HCT116 (cell line): Measurements from ENCODE around the gene MAPK8. TPM values are rescaled to one million over a fixed set of nuclear protein-coding genes. Genes with fewer than 3 reads are reported as not detected.

Experiments used
- ATAC-seq: fragments of 200-7000 bp; cut with Tn5 transposase; 2 replicates; pipeline ENCODE4 v1.9.1; 2020; ENCODE audit warnings: mild to moderate bottlenecking, moderate library complexity
- BruUV-seq: library from RNA; stranded (reverse); fragments of 400-500 nt; replicated peaks from 2 replicates; lab custom pipeline; 2021; lab: Mats Ljungman, UMichigan
- CTCF ChIA-PET: fragments of 300-600 bp; sonication (Branson Sonifier 250); formaldehyde crosslinking; loops from one replicate; lab custom pipeline; 2021; ENCODE audit warnings: antibody characterized with exemption; lab: Charles Lee
- POLR2A ChIA-PET: fragments of 300-600, 350-600 bp; sonication (Branson Sonifier 250); formaldehyde crosslinking; loops from one replicate; lab custom pipeline; 2021; ENCODE audit warnings: antibody characterized with exemption; lab: Charles Lee
- RAD21 ChIA-PET, 2 experiments: fragments of 300-600 bp; sonication (Branson Sonifier 250); formaldehyde crosslinking; loops; one replicate each; lab custom pipeline; 2023; ENCODE audit warnings: low total read pairs in 2 of 2; ENCODE audit not compliant: uncharacterized antibody in 2 of 2, unreplicated experiment in 2 of 2, low non-redundant PET in 1 of 2; lab: Charles Lee
- DNase-seq: peaks from one replicate; pipeline ENCODE4 v3.0.0-alpha.2; 2010; ENCODE audit warnings: low read depth, low spot score
- H2AFZ ChIP-seq: fragments of 200-600 bp; shearing (Covaris generic), sonication (generic); 2 replicates; pipeline ENCODE4 v1.6.1; 2017; ENCODE audit warnings: low read depth, mixed run types, mixed read lengths, antibody characterized with exemption, low read length; ENCODE audit not compliant: poor library complexity, severe bottlenecking
- H3K27ac ChIP-seq: 2 replicates; pipeline ENCODE4 v1.5.1; 2012; ENCODE audit warnings: low read depth, low read length
- H3K27me3 ChIP-seq: fragments of 200-600 bp; sonication (generic); 2 replicates; pipeline ENCODE4 v1.6.1; 2016; ENCODE audit warnings: mixed run types, low read length, mixed read lengths; ENCODE audit not compliant: insufficient read depth
- H3K36me3 ChIP-seq, 2 experiments: fragments of 200-500 bp in 1 of 2; fragments of 200-600 bp in 1 of 2; sonication (Bioruptor generic) in 1 of 2; sonication (generic) in 1 of 2; 2 replicates each; pipeline versions ENCODE4 v1.5.1 to v1.6.1; 2014 to 2016; ENCODE audit warnings: low read length in 2 of 2, inconsistent platforms in 1 of 2, mixed read lengths in 1 of 2, mixed run types in 1 of 2; ENCODE audit not compliant: insufficient read depth in 2 of 2, control insufficient read depth in 1 of 2
- H3K4me1 ChIP-seq, 2 experiments: fragments of 200-600 bp in 1 of 2; sonication (generic) in 1 of 2; 2 replicates each; pipeline versions ENCODE4 v1.5.1 to v1.6.1; 2012 to 2017; ENCODE audit warnings: low read length in 2 of 2, inconsistent platforms in 1 of 2, mild to moderate bottlenecking in 1 of 2, mixed read lengths in 1 of 2, mixed run types in 1 of 2, moderate library complexity in 1 of 2; ENCODE audit not compliant: insufficient read depth in 2 of 2, control insufficient read depth in 1 of 2
- H3K4me2 ChIP-seq: fragments of 200-600 bp; sonication (generic); 2 replicates; pipeline ENCODE4 v1.6.1; 2017; ENCODE audit warnings: mixed run types, low read length, mixed read lengths
- H3K4me3 ChIP-seq, 2 experiments: fragments of 200-600 bp in 1 of 2; sonication (generic) in 1 of 2; replicated peaks in 1 of 2; 2 replicates each; pipeline ENCODE4 v1.5.1; 2011 to 2016; ENCODE audit warnings: low read length in 2 of 2, control low read depth in 1 of 2, low read depth in 1 of 2, mild to moderate bottlenecking in 1 of 2, mixed read lengths in 1 of 2, mixed run types in 1 of 2
- H3K79me2 ChIP-seq: fragments of 200-600 bp; sonication (generic); 2 replicates; pipeline ENCODE4 v1.6.1; 2017; ENCODE audit warnings: mild to moderate bottlenecking, mixed run types, low read length, moderate library complexity, mixed read lengths; ENCODE audit not compliant: insufficient read depth
- H3K9ac ChIP-seq: fragments of 200-600 bp; sonication (generic); 2 replicates; pipeline ENCODE4 v1.6.1; 2016; ENCODE audit warnings: low read length, mixed read lengths
- H3K9me2 ChIP-seq: fragments of 200-600 bp; sonication (generic), shearing (Covaris generic); 2 replicates; pipeline ENCODE4 v1.6.1; 2017; ENCODE audit warnings: mixed run types, mild to moderate bottlenecking, moderate library complexity; ENCODE audit not compliant: insufficient read depth
- H3K9me3 ChIP-seq, 2 experiments: fragments of 200-500 bp in 1 of 2; fragments of 200-600 bp in 1 of 2; sonication (Bioruptor generic) in 1 of 2; sonication (generic) in 1 of 2; 2 replicates each; pipeline ENCODE4 v1.6.1; 2014 to 2017; ENCODE audit warnings: low read length in 2 of 2, mixed read lengths in 2 of 2, inconsistent platforms in 1 of 2, low read depth in 1 of 2, mild to moderate bottlenecking in 1 of 2, mixed run types in 1 of 2, moderate library complexity in 1 of 2; ENCODE audit not compliant: control insufficient read depth in 1 of 2, insufficient read depth in 1 of 2
- H4K20me1 ChIP-seq: fragments of 200-600 bp; sonication (generic), shearing (Covaris generic); 2 replicates; pipeline ENCODE4 v1.6.1; 2017; ENCODE audit warnings: mixed run types, mild to moderate bottlenecking, moderate library complexity; ENCODE audit not compliant: insufficient read depth
- ATF3 ChIP-seq: IDR thresholded peaks from 2 replicates; pipeline ENCODE4 v1.6.1; 2012
- CBX3 ChIP-seq: IDR thresholded peaks from 2 replicates; pipeline ENCODE4 v1.6.1; 2012; ENCODE audit warnings: low read depth
- ELF1 ChIP-seq: IDR thresholded peaks from 2 replicates; pipeline ENCODE4 v1.6.1; 2012; ENCODE audit warnings: low read depth, borderline replicate concordance
- EZH2 ChIP-seq: fragments of 200-600 bp; sonication (generic); IDR thresholded peaks from 2 replicates; pipeline ENCODE4 v1.6.1; 2017; ENCODE audit warnings: antibody characterized with exemption, mixed run types
- EZH2phosphoT487 ChIP-seq: fragments of 200-600 bp; IDR thresholded peaks from 2 replicates; pipeline ENCODE4 v1.6.1; 2018; ENCODE audit warnings: antibody characterized with exemption, borderline replicate concordance
- JUND ChIP-seq: IDR thresholded peaks from 2 replicates; pipeline ENCODE4 v1.6.1; 2012
- POLR2A ChIP-seq: IDR thresholded peaks from 2 replicates; pipeline ENCODE4 v1.7.0; 2011; ENCODE audit warnings: borderline replicate concordance; ENCODE audit not compliant: insufficient read depth, insufficient read length; ENCODE audit errors: extremely low read depth
- POLR2AphosphoS5 ChIP-seq: IDR thresholded peaks from 2 replicates; pipeline ENCODE4 v1.6.1; 2011; ENCODE audit warnings: mild to moderate bottlenecking, low read depth, low read length, moderate library complexity
- SIN3A ChIP-seq: IDR thresholded peaks from 2 replicates; pipeline ENCODE4 v1.6.1; 2012; ENCODE audit warnings: low read depth
- SP1 ChIP-seq: IDR thresholded peaks from 2 replicates; pipeline ENCODE4 v1.6.1; 2012; ENCODE audit warnings: low read depth
- SRF ChIP-seq: IDR thresholded peaks from 2 replicates; pipeline ENCODE4 v1.6.1; 2012; ENCODE audit warnings: low read depth
- YY1 ChIP-seq: IDR thresholded peaks from 2 replicates; pipeline ENCODE4 v1.6.1; 2011; ENCODE audit warnings: low read length, low read depth, moderate library complexity, mild to moderate bottlenecking; ENCODE audit not compliant: insufficient replicate concordance; ENCODE audit errors: extremely low read depth
- ZBTB33 ChIP-seq: IDR thresholded peaks from 2 replicates; pipeline ENCODE4 v1.6.1; 2011; ENCODE audit warnings: mild to moderate bottlenecking, low read length, moderate library complexity; ENCODE audit not compliant: insufficient replicate concordance; ENCODE audit errors: extremely low read depth
- ZFX ChIP-seq: fragments of 450-650 bp; IDR thresholded peaks from 2 replicates; pipeline ENCODE4 v1.6.1; 2017
- ZNF274 ChIP-seq: fragments of 200-500 bp; sonication (Bioruptor generic); IDR thresholded peaks from 2 replicates; pipeline ENCODE4 v1.6.1; 2014; ENCODE audit warnings: mild to moderate bottlenecking, low read depth, low read length, inconsistent platforms
- intact Hi-C: fragments of 100-400 bp; cut with micrococcal nuclease; formaldehyde crosslinking; loops from 2 replicates; pipeline ENCODE4 v1.10.0; 2022
- total RNA-seq: library from RNA; stranded (reverse); gene quantifications from one replicate; pipeline ENCODE4 v1.2.1, GENCODE V29; 2021; ENCODE audit not compliant: unreplicated experiment
- TF ChIP-seq, protein P1 (sequence below): IDR thresholded peaks from 2 replicates; pipeline ENCODE4 v1.6.1; 2012

The MAPK8 gene
- total RNA-seq, 1 experiment from 2014 or later, result 71.0 TPM

DNA sequence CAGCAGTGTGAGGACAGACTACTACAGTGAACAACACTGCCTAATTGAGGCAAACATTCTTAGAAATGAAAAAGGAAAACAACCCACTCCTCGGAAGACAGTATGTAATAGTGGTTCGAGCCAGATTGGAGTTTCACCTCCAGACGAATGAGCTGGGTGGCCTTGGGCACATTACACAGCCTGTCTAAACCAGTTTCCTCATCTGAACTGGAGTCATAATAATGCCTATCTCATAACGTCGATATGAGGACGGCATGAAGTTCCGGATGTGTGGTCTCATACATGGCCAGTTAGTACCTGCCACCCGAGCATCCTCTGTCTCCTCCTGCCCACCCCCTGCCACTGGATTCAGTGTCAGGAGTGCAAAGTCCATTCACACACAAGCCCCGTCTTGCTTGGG, 16.2 kb upstream of the MAPK8 start:
- peaks cover 2 to 7% of the 10 kb centered on the region in 2 experiments; a peak in 2 of 4 replicates for H3K4me1 ChIP-seq
- TF ChIP-seq ZFX (no peak), ZNF274 (no peak), SP1 (no peak), ATF3 (no peak), EZH2phosphoT487 (no peak), YY1 (no peak), JUND (no peak), SIN3A (no peak), CBX3 (no peak), ZBTB33 (no peak), EZH2 (no peak), POLR2A (no peak), POLR2AphosphoS5 (no peak), ELF1 (no peak), SRF (no peak)
- TF ChIP-seq, protein P1, sequence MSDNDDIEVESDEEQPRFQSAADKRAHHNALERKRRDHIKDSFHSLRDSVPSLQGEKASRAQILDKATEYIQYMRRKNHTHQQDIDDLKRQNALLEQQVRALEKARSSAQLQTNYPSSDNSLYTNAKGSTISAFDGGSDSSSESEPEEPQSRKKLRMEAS, result no peak
- TF ChIP-seq, all 23 proteins: peak for 0
- H3K36me3 ChIP-seq, result no peaks in the 10 kb centered on the region
- no peaks in the 10 kb centered on the region for H3K79me2 ChIP-seq
- no peak overlapping the region for H3K4me3 ChIP-seq
- H3K9me2 ChIP-seq, result no peaks in the 10 kb centered on the region
- H3K9ac ChIP-seq, result no peak overlapping the region
- H2AFZ ChIP-seq, result no peak overlapping the region
- ChIA-PET CTCF (interaction anchor here (0.7 to 1.6 kb wide), 8 partner anchors 9 to 216 kb away, joined by 3 to 5 read pairs (median 4); partner anchors contain the start of gene MAPK8), POLR2A (no interaction called here), RAD21 (no interaction called here)
- no TSS peak for BruUV-seq
- no peaks in the 10 kb centered on the region for H4K20me1 ChIP-seq
- ATAC-seq, result no peak
- DNase-seq, result no peak
- H3K9me3 ChIP-seq, result no peaks in the 10 kb centered on the region
- H3K4me2 ChIP-seq, result no peak overlapping the region
- H3K27ac ChIP-seq, result no peak overlapping the region
- no peaks in the 10 kb centered on the region for H3K27me3 ChIP-seq
- intact Hi-C loops, result no loop called here
